Pancreas (tissue), 10 donors: ENCODE measurements around the gene STAM. TPM values are rescaled to one million over a fixed set of nuclear protein-coding genes. Genes with fewer than 3 reads are reported as not detected.

Experiments used
- ATAC-seq, 4 donors: fragments of 200-7000 bp; cut with Tn5 transposase; one replicate each; pipeline versions ENCODE4 v1.8.0 to v1.9.1; 2020; ENCODE audit warnings: mild to moderate bottlenecking in 4 of 4, moderate library complexity in 4 of 4
- DNase-seq, 6 donors: peaks; one replicate each; pipeline ENCODE4 v3.0.0-alpha.2; 2020
- FAIRE-seq: peaks from 2 replicates; lab custom pipeline; 2012; peaks lifted over from hg19 to GRCh38; lab: Jason Lieb, UNC
- H3K27ac ChIP-seq, 4 donors: fragments of 200-600 bp; sonication (generic); 1 replicate in 3 of 4; 2 replicates in 1 of 4; pipeline versions ENCODE4 v1.5.0 to v1.8.0; 2020
- H3K27me3 ChIP-seq, 4 donors: fragments of 200-600 bp; one replicate each; pipeline ENCODE4 v1.8.0; 2021
- H3K36me3 ChIP-seq, 3 donors: fragments of 200-600 bp; sonication (generic) in 1 of 3; one replicate each; pipeline versions ENCODE4 v1.5.0 to v1.8.0; 2020 to 2021
- H3K4me1 ChIP-seq, 3 donors: fragments of 200-600 bp; one replicate each; pipeline ENCODE4 v1.8.0; 2021
- H3K4me3 ChIP-seq, 4 donors: fragments of 200-600 bp; sonication (generic) in 2 of 4; one replicate each; pipeline versions ENCODE4 v1.5.0 to v1.8.0; 2020 to 2021
- H3K9me3 ChIP-seq, 4 donors: fragments of 200-600 bp; one replicate each; pipeline ENCODE4 v1.8.0; 2021
- CTCF ChIP-seq, 4 donors: fragments of 200-600 bp; sonication (generic) in 3 of 4; IDR thresholded peaks; one replicate each; pipeline versions ENCODE4 v1.5.0 to v1.8.0; 2021; ENCODE audit warnings: antibody characterized with exemption in 4 of 4
- WGBS, 2 donors: extraction: QIAGEN DNeasy Blood & Tissue Kit; methylation state at CpG; one replicate each; pipeline ENCODE4 v1.1.7; 2013; 5-methylcytosine and 5-hydroxymethylcytosine counted together
- intact Hi-C, 3 donors: fragments of 100-400 bp; cut with DNase I; formaldehyde crosslinking; loops; one replicate each; pipeline versions ENCODE4 v1.11.1 to v1.14.2; 2022
- polyA plus RNA-seq, 2 donors: library from polyadenylated mRNA; stranded (reverse); fragments of 200-250 nt; gene quantifications; one replicate each; pipeline ENCODE4 v1.2.3, GENCODE V29; 2013
- total RNA-seq, 6 donors: library from RNA; stranded (reverse); fragmentation: NEBNext Ultra II Directional in 4 of 6; extraction: Animal tissue kit (Norgen Biotek cat#: 25700) in 4 of 6; gene quantifications; one replicate each; pipeline versions ENCODE4 v1.2.1 to v1.2.4, GENCODE V29; 2021 to 2023
- donor health status: healthy with polysubstance abuse.
- donor health status: DM: no; HTN: no; CAD: no; lungs with moderate emphysema.
- donor health status: DM: no; HTN: no; CAD: no.
- donor health status: control.
- donor health status: control.
- donor health status: Bipolar disorder and iron deficiency.
- donor health status: DM: yes; HTN: yes; CAD: no.
- donor health status: DM: no; HTN: no; CAD: no.
- donor health status: DM: no; HTN: no; CAD: no.
- donor health status: DM: yes; HTN: yes; CAD: no.

STAM gene
- total and polyA plus RNA-seq, 8 donors = 5.4 to 15.4 (median 11.0) TPM

DNA sequence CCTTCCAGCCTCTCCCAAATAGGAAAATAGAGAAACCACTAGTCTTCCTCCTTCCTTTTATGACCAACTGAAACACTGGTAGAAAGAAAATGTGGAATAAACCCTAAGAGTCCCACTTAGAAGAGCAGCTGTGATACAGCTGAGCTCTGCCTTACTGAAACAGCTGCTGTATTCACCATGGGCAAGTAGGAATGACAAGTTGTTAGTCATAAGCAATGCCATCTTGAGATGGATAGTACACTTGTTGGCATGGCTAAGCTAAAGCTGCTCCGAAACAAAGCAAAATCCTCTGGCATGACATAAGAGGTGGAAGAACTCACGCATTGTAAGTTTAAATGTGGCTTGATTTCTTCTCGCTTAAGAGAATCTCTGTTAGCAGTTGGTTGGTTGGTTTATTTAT lies 59.8 kb downstream of the STAM start:
- no peak for ATAC-seq
- H3K36me3 ChIP-seq = peaks cover 0 to 9% (median 6%) of the 10 kb centered on the region in 3 donors
- 96 to 100% methylated on average over 3 of the region's 3 CpGs for WGBS, 2 donors

DNA sequence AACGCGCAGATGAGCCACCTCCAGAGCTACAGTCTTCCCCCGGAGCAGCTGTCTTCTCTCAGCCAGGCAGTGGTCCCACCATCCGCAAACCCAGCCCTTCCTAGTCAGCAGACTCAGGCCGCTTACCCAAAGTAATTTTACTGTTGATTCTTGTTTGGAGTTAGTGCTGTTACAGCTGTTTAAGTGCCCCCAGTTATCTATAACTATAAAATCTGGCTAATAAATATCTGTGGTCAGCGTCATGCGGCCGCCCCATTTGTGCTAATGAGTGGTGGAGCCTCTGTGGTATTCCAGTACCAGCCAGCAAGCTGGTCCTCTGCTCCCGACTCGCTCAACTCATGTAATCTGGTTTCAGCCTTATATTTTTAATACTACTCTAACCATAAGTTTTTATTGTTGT lies 64.9 kb downstream of the STAM start:
- ATAC-seq (no peak), DNase-seq (no peak), FAIRE-seq (no peak)
- Histone ChIP-seq H3K27ac (no peak overlapping the region), H3K36me3 (peaks cover 0 to 16% (median 12%) of the 10 kb centered on the region in 3 donors), H3K4me1 (no peaks in the 10 kb centered on the region), H3K27me3 (no peaks in the 10 kb centered on the region), H3K4me3 (no peak overlapping the region), H3K9me3 (no peaks in the 10 kb centered on the region)
- TF ChIP-seq CTCF (IDR thresholded peaks at IDR 0.05) = no peak
- 98 to 99% methylated on average over 10 of the region's 10 CpGs for WGBS, 2 donors
- intact Hi-C loops = no loop called here

More for the DNA sequence above, 59.8 kb downstream of the STAM start:
- Histone ChIP-seq H3K4me1 (no peaks in the 10 kb centered on the region), H3K27ac (no peak overlapping the region), H3K27me3 (no peaks in the 10 kb centered on the region), H3K4me3 (no peak overlapping the region), H3K9me3 (no peaks in the 10 kb centered on the region)
- FAIRE-seq (no peak), DNase-seq (no peak)
- no peak for TF ChIP-seq CTCF (IDR thresholded peaks at IDR 0.05)
- intact Hi-C loops = no loop called here

GRCh38 chr10:17709492-17709891 lies 65.5 kb downstream of the STAM start:
- no peak for DNase-seq
- Histone ChIP-seq H3K9me3 (no peaks in the 10 kb centered on the region), H3K36me3 (peaks cover 0 to 22% (median 12%) of the 10 kb centered on the region in 3 donors), H3K4me3 (no peak overlapping the region), H3K27ac (no peak overlapping the region), H3K27me3 (no peaks in the 10 kb centered on the region), H3K4me1 (no peaks in the 10 kb centered on the region)
- 84 to 88% methylated on average over 5 of the region's 5 CpGs for WGBS, 2 donors
- no peak for TF ChIP-seq CTCF (IDR thresholded peaks at IDR 0.05)
- no peak for FAIRE-seq
- no peak for ATAC-seq
- intact Hi-C loops = no loop called here

GRCh38 chr10:17710181-17710580 lies 66.2 kb downstream of the STAM start:
- no peak for FAIRE-seq
- no peak for ATAC-seq

More at GRCh38 chr10:17710181-17710580, 66.2 kb downstream of the STAM start:
- peaks cover 0 to 25% (median 12%) of the 10 kb centered on the region in 3 donors for H3K36me3 ChIP-seq
- WGBS, 2 donors = 63 to 67% methylated on average over 4 of the region's 4 CpGs
- H3K9me3 ChIP-seq = no peaks in the 10 kb centered on the region
- no peak for DNase-seq
- H3K27me3 ChIP-seq = no peaks in the 10 kb centered on the region
- no peaks in the 10 kb centered on the region for H3K4me1 ChIP-seq
- H3K27ac ChIP-seq = no peak overlapping the region
- intact Hi-C loops = no loop called here
- TF ChIP-seq CTCF (IDR thresholded peaks at IDR 0.05) = no peak
- H3K4me3 ChIP-seq = no peak overlapping the region
